Activated T-cell treated with anti-CD3 and anti-CD28 coated beads for 1 hour (primary cell): ENCODE results near the gene MYO7A.
A peak's percentile ranks its signal among the peaks of the same experiment; 100 is the strongest.

ENCODE experiments used
- DNase-seq: peaks from one replicate; pipeline ENCODE4 v3.0.0-alpha.2; 2020; ENCODE audit warnings: low read depth

The MYO7A gene

GRCh38 chr11:77127920-77128691 is at the start of gene MYO7A:
TSS of gene MYO7A (plus strand) at chr11:77128246. CDS start at chr11:77130635, 2,389 bp downstream.
- DNase-seq: no peak

GRCh38 chr11:77079666-77080065 is 48.4 kb upstream of the MYO7A start:
- DNase-seq: no peak

GRCh38 chr11:77080643-77081210 is 47.3 kb upstream of the MYO7A start:
- DNase-seq: no peak

- no peak for DNase-seq
These were observed 46.6 kb upstream of the MYO7A start for GRCh38 chr11:77081381-77081851.

GRCh38 chr11:77081976-77082836 is 45.8 kb upstream of the MYO7A start:
- no peak for DNase-seq

GRCh38 chr11:77082838-77083565 is 45.0 kb upstream of the MYO7A start:
- DNase-seq: peak; percentile 23

GRCh38 chr11:77083566-77084245 is 44.3 kb upstream of the MYO7A start:
- DNase-seq: no peak

- DNase-seq: no peak
These were observed 43.4 kb upstream of the MYO7A start for GRCh38 chr11:77084581-77085191.

- no peak for DNase-seq
These were observed 42.4 kb upstream of the MYO7A start for GRCh38 chr11:77085652-77086051.

- DNase-seq: no peak
These were observed 41.2 kb upstream of the MYO7A start for GRCh38 chr11:77086521-77087472.

GRCh38 chr11:77087723-77088225 is 40.3 kb upstream of the MYO7A start:
- no peak for DNase-seq

GRCh38 chr11:77088236-77089003 is 39.6 kb upstream of the MYO7A start:
- DNase-seq: no peak

- DNase-seq: no peak
These were observed 39.0 kb upstream of the MYO7A start for GRCh38 chr11:77089004-77089545.

GRCh38 chr11:77090046-77090372 is 38.0 kb upstream of the MYO7A start:
- DNase-seq: no peak

- no peak for DNase-seq
These were observed 37.5 kb upstream of the MYO7A start for GRCh38 chr11:77090373-77091111.

- DNase-seq: peak; percentile 75
These were observed 36.7 kb upstream of the MYO7A start for GRCh38 chr11:77091146-77091940.

GRCh38 chr11:77092382-77092781 is 35.7 kb upstream of the MYO7A start:
- no peak for DNase-seq
